ENCODE measurements around the gene ELMO1.

Gene ELMO1

DNA sequence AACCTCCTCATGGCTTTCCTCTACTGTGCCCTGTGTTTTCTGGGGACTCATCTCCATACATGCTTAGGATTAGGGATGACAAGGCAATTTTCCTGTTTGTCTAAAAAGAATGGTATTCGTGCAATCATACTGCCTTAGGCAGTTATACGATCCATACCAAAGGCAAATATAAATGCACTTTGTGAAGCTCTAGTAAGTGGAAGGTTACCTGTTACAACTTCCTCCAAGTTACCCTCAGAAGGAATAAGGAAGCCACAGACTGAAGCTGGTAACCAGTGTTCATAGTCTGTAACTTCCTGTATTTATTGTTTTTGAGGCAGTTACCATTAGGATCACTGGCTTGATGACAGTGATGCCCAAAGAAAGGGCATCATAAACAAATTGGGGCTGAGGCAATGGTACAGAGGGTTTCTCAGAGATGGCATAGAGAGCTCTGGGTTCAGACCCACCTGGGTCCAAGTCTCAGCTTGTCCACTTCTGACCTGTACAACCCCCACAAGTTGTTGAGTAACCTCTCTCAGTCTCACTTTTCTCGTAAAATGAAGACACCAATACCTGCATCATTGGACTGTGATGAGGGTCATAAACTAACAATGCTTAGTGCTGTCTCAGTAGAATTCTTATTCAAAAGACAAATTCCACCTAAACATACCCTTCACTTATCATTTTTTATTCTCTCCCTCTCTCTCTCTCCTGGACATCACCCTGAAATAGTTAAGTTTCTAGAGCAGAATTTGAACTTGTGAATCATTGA lies 138.2 kb downstream of the ELMO1 start:
- peak; percentile 55 for DNase-seq (ENCODE audit: low spot score)

- no peak for DNase-seq (ENCODE audit: low spot score)
Observed at GRCh38 chr7:37309493-37309892, 139.2 kb downstream of the ELMO1 start.

DNA sequence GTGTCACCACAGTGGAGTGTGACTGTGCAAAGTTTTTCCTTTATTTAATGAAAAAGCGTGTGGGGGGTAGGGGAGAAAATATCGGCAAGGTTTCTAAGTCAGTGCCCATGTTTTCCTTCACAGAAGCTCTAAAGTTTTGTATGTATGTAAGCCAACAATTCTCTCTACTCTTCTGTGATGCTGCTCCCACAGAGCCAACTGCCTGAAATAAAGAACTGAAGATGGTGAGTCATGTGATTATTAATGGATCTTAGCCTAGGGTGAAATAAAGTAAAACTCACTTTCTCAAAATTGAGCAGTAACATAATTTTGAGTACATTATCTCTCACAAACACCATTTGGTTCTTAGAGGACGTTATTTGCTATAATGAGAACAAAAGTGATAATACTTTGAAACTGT lies 143.7 kb downstream of the ELMO1 start:
- no peak for DNase-seq (ENCODE audit: low spot score)

DNA sequence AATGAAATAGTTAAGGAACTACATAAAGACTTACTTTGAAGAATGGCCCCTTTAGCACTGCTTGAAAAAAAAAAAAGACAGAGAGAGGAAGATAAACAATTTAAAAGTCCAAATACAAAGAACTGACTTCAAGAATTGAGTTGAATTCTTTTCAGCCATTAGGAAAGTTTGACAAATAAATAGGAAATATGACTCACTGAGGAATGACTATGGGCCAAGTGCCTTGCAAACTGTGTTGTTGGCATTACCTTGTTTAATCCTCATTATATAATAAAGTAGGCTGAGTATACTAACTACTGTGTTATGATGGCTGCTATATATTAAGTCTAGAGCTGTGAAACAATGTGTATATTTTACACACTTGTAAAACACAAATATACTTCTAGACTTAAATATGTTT lies 151.1 kb downstream of the ELMO1 start:
- no peak for DNase-seq (ENCODE audit: low spot score)

- DNase-seq (ENCODE audit: low spot score) = no peak
Observed at GRCh38 chr7:37295401-37295800, 153.3 kb downstream of the ELMO1 start.

DNA sequence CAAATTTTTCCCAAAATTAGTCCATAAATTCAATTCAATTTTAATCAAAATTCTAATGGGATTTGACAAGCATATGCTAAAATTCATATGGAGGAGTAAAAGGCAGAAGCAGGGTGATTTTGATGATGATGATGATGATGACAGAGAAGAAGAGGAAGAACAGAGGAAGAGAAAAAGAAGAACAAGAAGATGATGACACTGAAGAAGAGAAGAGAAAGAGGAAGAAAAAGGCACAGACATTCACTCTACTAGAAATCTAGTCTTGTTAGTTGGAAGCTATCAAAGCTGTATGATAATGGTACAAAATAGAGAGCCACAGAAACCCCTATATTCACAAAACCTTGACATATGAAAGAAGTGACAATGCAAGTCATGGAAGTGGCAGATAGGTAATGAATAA lies 157.9 kb downstream of the ELMO1 start:
- no peak for DNase-seq (ENCODE audit: low spot score)

DNA sequence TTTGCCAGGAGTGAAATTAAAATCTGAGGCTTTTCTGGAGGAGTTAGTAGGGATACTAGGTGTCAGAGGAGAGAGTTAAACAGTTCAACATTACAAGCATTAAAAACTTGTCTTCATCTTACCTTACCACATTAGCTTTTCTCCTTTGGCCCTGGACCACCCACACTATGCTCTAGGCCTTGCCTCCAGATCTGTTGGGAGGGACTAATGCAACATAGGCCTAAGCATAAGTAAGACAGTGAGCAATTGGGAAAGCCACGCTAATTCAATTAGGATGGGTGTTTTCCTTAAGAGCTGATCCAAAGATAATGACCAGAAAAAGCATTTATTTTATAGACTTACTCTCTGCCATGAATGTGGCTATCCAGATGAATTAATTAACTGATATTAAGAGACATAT lies 158.9 kb downstream of the ELMO1 start:
- no peak for DNase-seq (ENCODE audit: low spot score)

- no peak for DNase-seq (ENCODE audit: low spot score)
Observed at GRCh38 chr7:37289367-37289766, 159.3 kb downstream of the ELMO1 start.

DNA sequence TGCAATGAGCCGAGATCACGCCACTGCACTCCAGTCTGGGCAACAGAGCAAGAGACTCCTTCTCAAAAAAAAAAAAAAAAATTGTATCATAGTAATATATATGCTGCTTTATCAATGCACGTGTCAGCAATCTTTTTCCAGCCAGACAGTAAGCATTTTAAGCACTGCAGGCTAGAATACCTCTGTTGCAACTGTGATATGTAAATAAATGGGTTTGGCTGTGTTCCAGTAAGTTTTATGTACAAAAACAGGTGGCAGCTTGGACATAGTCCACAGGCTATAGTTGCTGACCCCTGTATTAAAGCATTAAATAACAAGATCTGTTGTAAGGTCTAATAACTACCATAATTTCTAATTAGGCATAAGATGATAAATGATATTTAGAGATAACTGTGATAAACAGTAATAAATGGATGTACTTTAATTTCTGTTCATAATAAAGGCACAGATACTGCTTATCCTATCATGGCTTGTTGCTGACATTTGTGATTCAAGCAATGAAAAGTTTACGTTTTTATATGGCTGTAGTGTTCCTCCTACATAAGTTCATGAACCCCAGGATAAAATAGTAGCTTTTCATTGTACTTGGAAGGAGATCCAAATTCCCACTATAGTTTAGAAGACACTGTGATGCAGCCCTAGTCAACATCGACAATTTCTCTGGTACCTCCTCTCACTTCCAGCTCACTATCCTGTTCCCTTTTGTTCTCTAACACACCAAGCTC lies 161.4 kb downstream of the ELMO1 start:
- no peak for DNase-seq (ENCODE audit: low spot score)

- DNase-seq (ENCODE audit: low spot score) = no peak
Observed at GRCh38 chr7:37286454-37286832, 162.2 kb downstream of the ELMO1 start.

DNA sequence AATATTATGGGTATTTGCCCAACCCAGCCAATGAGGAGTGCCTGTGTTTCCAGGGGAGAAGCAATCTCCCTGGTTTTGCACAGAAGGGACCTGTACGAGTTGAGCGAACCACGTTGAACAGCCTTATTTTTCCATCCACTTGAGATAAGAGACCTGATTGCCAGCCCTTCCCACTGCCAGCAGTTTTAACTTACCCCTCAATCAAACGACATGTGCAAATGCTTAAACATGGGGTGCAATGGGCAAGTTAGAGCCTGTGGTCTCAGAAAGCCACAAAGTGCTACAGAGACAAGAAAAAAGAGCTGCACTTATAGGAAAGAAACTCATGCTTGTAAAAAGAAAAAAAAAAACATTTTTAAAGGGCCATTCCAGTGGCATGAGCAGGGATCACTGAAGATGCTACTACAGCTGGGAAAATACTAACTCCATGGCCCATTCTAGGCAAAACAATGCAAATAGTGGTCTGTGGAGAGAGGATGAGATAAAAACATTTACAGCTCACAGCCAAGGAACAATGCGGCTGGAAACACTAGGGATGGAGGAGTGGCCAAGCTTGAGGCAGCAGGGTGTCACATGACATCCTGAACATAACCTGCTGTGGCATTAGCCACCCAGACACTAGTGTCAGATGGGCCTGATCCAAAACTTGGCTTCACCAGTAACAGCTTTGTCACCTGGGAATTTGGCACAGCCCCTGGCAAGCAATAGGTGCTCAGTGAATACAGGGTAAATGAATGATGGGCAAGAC lies 162.8 kb downstream of the ELMO1 start:
- DNase-seq (ENCODE audit: low spot score) = peak; percentile 11

DNA sequence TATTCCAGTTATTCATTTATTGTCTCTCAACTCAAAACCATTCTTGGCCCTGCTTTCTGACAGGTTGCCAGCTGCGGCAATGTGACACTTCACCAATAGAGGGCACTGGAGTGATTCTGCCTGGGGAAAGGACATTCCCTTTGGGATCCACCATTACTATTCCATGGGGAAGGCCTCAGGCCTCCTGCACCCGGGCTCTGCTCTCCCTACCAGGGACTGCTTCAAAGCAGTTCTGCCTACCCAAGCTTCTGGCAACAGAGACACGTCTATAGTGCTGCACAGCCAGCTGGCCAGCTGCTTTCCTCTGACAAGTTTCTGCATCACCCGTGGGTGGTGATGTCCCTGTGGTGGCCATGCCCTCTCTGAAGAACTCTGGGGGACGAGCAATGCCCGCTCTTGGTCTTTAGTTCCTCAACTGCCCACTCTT lies 163.8 kb downstream of the ELMO1 start:
- peak; percentile 53 for DNase-seq (ENCODE audit: low spot score)

- DNase-seq (ENCODE audit: low spot score) = no peak
Observed at GRCh38 chr7:37284285-37284684, 164.4 kb downstream of the ELMO1 start.

GRCh38 chr7:37283716-37284115 lies 164.9 kb downstream of the ELMO1 start:
- DNase-seq (ENCODE audit: low spot score) = no peak

DNA sequence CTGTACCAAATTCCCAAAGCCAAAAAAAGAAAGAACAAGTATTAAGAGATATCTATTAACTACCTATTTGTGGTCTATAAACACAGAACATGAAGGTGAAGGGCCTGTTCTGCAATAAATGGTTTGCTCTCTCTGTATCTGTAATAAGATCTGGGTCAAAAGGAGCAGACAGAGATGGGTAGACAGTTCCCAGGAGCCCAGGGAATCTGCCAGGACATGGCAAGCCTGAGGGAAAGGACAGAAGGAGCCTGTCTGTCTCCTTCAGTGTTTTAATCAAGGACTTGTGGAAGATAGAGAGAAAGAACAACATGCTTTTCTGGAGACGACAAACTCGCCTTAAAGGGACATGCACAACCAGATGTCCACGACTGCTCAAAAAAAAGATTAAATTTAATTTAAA lies 165.7 kb downstream of the ELMO1 start:
- no peak for DNase-seq (ENCODE audit: low spot score)

DNA sequence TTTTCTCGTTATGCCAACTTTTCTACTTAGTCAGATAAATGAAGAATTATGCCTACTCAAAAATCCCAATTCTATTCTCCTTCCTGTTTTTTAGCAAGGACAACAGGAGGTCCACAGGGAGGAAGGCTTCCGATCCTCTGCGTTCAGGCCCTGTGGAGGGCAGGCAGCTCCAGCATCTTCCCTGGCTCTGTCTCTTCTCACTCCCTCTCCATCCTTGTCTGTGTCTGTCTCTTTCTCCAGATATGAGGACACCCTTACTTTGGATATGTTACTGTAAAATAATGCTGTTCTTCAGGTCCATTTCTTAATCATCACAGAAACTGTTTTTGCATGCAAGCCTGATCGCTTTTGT lies 166.6 kb downstream of the ELMO1 start:
- DNase-seq (ENCODE audit: low spot score) = no peak

DNA sequence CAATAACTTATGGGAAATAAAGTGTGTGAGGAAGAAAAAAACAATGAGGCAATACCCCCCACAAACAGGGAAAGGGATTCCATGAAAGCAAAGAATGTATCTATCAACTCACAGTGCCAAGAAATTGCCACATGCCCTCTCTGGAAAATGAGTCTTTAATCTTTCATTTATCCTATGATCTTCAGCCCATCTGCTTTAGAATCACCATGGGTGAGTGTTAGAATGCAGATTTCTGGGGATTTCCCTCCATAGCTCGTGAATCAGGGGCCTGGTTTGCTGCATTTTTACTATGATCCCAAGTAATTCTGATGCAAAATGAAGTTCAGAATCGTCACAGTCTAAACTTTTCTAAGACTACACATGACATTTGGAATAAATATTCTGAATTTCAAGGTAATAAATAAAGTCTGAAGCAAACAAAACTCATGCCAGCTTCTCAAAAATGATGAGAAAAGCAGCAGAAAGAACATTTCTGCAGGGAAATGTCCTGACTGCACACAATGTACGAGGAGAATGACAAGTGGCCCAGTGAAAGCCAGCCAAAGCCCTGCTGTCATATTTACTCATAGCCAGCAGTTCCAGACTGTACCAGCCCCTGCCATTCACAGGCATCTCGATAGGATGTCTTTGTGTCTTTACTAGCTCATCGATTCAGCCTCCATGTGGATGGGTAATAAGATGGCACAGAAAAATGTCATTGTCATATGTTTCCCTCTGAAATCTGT lies 167.1 kb downstream of the ELMO1 start:
- DNase-seq (ENCODE audit: low spot score) = no peak

GRCh38 chr7:37277513-37277912 lies 171.2 kb downstream of the ELMO1 start:
- no peak for DNase-seq (ENCODE audit: low spot score)

DNA sequence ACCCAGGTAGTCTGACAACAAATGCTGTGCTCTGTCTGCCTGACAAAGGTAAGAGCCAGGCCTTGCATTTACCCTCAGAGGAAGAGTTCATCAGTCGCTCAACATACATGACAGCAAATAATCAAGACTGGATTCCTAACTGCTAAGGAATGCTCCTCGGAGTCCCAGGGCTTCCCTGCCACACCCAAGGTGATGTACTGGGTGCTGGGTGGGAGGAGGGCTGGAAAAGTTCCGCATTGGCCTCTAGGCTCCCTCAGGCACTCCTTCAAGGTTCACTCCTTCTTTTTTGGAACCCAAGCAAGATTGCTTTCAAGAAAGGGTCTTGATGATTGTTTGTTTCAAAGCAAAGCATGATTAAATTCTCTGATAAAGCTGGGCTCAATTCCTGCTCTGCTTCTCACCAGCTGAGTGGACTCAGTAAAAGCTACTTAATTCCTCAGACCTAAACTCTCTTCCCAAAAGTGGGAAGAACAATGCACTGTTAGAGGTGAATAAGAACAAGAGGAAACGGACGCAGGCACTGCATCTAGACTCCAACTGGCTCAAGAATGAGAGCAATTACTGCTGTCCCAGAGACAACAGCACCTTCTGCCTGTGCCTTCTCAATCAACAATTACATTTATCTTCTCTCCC lies 173.5 kb downstream of the ELMO1 start:
- no peak for DNase-seq (ENCODE audit: low spot score)

GRCh38 chr7:37273891-37274290 lies 174.8 kb downstream of the ELMO1 start:
- no peak for DNase-seq (ENCODE audit: low spot score)

DNA sequence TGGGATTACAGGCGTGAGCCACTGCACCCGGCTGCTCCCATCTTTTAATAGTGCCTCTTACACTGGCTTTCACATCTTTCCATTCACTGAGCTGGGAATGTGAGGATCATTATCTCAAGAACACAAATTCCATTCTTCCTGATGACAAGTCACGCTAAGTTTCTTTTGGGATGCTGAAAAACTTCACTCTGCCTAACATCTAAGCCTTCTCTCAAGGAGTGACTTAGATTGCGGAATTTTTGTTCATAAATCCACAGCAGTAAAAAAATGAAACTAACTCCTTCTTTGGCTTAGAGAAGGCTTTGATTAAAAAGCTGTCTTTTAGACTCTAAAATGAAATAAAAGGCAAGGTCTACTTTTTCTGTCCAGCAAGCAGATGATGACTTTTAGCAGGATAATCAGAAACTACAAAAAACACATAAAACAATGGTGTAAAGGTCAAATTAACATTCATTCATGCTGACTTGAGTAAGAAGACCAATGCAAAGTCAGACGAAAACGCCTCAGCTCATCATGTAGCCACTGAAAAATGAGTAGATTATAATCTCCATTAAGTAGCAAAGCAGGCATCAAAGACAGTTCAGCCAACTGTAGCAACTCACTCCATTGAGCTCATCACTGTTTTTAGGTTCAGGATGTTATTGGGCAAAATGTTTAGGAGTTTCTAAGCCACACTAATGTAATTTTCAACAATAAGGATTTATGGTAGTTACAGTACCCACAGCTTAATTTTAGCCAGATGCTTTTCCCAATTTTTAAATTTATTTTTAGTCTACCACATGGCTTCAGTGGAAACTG lies 178.8 kb downstream of the ELMO1 start:
- DNase-seq (ENCODE audit: low spot score) = no peak
